Measurements from ENCODE around the gene SHMT1.

- TF ChIP-seq CTCF (IDR thresholded peaks at IDR 0.05) (no peak), POLR2A (IDR thresholded peaks at IDR 0.05) (no peak), EP300 (IDR thresholded peaks at IDR 0.05) (no peak)
These were observed 47.4 kb downstream of the SHMT1 start for GRCh38 chr17:18315961-18316360.

Data from gastroesophageal sphincter (tissue), 3 donors.